LNCaP clone FGC (cell line): ENCODE data around the gene ATF6B.
A peak's percentile ranks its signal among the peaks of the same experiment; 100 is the strongest.

ENCODE experiments used
- DNase-seq: peaks from one replicate; pipeline ENCODE4 v3.0.0-alpha.2; 2011; ENCODE audit warnings: low read depth
- H3K4me3 ChIP-seq: 2 replicates; pipeline ENCODE4 v1.5.1; 2011; ENCODE audit warnings: mild to moderate bottlenecking, low read depth, low read length, control low read depth
- TF ChIP-seq, protein P1 (sequence below): IDR thresholded peaks from 2 replicates; pipeline ENCODE4 v1.5.1; 2012; ENCODE audit warnings: mild to moderate bottlenecking; ENCODE audit not compliant: control insufficient read depth, insufficient read depth; ENCODE audit errors: extremely low read depth

ATF6B gene

GRCh38 chr6:32128751-32129296, 778 bp upstream of the ATF6B start:
- peak overlapping the region; percentile 99 for H3K4me3 ChIP-seq
- TF ChIP-seq, protein P1, sequence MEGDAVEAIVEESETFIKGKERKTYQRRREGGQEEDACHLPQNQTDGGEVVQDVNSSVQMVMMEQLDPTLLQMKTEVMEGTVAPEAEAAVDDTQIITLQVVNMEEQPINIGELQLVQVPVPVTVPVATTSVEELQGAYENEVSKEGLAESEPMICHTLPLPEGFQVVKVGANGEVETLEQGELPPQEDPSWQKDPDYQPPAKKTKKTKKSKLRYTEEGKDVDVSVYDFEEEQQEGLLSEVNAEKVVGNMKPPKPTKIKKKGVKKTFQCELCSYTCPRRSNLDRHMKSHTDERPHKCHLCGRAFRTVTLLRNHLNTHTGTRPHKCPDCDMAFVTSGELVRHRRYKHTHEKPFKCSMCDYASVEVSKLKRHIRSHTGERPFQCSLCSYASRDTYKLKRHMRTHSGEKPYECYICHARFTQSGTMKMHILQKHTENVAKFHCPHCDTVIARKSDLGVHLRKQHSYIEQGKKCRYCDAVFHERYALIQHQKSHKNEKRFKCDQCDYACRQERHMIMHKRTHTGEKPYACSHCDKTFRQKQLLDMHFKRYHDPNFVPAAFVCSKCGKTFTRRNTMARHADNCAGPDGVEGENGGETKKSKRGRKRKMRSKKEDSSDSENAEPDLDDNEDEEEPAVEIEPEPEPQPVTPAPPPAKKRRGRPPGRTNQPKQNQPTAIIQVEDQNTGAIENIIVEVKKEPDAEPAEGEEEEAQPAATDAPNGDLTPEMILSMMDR = no peak
- no peak for DNase-seq

DNA sequence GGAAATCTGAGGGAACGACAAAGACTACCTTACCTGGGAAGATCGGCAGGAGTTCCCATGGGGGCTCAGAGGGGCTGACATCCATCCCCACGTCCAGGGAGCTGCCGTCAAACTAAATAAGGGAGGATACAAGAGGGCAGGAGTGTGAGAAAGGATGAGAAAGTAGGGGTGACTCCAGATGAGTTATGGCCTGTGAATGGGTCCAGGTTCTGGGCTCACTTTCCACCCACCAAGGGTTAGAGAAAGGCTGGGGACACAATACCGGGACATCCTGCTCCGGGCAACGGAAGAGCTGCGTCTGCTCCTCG, 683 bp downstream of the ATF6B start:
- TF ChIP-seq, protein P1 = no peak
- no peak for DNase-seq

GRCh38 chr6:32126880-32127279, 1.2 kb downstream of the ATF6B start:
- TF ChIP-seq, protein P1 = no peak
- DNase-seq = no peak
- peak overlapping the region; percentile 99 for H3K4me3 ChIP-seq

More for the DNA sequence above, 683 bp downstream of the ATF6B start:
- H3K4me3 ChIP-seq = peak overlapping the region; percentile 99

DNA sequence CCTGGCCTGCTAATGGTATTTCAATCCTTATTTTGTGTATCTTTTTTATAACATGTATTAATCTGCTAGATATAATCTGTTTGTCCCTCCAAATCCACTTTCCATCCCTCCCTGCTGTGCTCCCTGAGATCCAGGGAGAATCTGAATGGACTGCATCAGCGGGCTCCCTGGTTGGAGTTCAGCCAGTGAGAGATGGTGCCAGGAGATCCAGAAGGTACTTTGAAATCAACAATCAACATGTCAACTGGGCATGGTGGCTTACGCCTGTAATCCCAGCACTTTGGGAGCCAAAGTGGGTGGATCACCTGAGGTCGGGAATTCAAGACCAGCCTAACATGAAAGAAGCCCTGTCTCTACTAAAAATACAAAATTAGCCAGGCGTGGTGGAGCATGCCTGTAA, 4.4 kb downstream of the ATF6B start:
- H3K4me3 ChIP-seq = no peak overlapping the region
- no peak for DNase-seq
- TF ChIP-seq, protein P1 = no peak

DNA sequence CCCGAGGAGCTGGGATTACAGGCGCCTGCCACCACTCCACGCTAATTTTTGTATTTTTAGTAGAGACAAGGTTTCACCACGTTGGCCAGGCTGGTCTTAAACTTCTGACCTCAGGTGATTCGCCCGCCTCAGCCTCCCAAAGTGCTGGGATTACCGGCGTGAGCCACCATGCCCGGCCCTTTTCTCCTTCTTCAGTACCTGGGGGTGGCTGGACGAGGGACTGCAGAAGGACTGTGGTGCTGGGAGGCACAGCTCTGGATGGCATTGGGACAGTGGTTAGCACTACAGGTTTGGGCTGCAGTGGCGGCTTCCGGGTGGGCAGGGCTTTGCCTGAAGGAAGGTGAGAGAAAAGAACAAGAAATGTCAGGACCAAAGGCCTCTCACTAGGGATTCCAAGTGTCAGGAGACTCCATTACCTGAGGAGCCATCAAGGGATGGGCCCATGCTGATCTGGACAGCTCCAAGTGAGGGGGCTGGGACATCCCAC, 7.4 kb downstream of the ATF6B start:
- DNase-seq = no peak
- TF ChIP-seq, protein P1 = no peak
- H3K4me3 ChIP-seq = no peak overlapping the region

- TF ChIP-seq, protein P1 = peak; percentile 91
- no peak overlapping the region for H3K4me3 ChIP-seq
- peak; percentile 44 for DNase-seq
These were observed 9.0 kb downstream of the ATF6B start for GRCh38 chr6:32118782-32119628.

GRCh38 chr6:32117461-32117860, 10.6 kb downstream of the ATF6B start:
- TF ChIP-seq, protein P1 = no peak
- H3K4me3 ChIP-seq = no peak overlapping the region
- no peak for DNase-seq
